Epithelial cell of esophagus (primary cell): Measurements from ENCODE around the gene MYO18B.

ENCODE experiments used
- DNase-seq: peaks from one replicate; pipeline ENCODE4 v3.0.0; 2010; ENCODE audit warnings: low read depth
- H3K4me3 ChIP-seq: 2 replicates; pipeline ENCODE4 v1.5.1; 2011; ENCODE audit warnings: mild to moderate bottlenecking, low read length, control low read depth
- CTCF ChIP-seq: IDR thresholded peaks from 2 replicates; pipeline ENCODE4 v1.5.1; 2011; ENCODE audit warnings: low read depth, mild to moderate bottlenecking, low read length, control low read depth, inconsistent platforms; ENCODE audit not compliant: insufficient read depth; ENCODE audit errors: missing control alignments

Gene MYO18B

GRCh38 chr22:25779890-25780289 lies 37.9 kb downstream of the MYO18B start:
- no peak for DNase-seq
- no peak overlapping the region for H3K4me3 ChIP-seq
- no peak for TF ChIP-seq CTCF

GRCh38 chr22:25780673-25781072 lies 38.7 kb downstream of the MYO18B start:
- TF ChIP-seq CTCF: no peak
- no peak overlapping the region for H3K4me3 ChIP-seq
- DNase-seq: no peak

- no peak for TF ChIP-seq CTCF
- DNase-seq: no peak
- no peak overlapping the region for H3K4me3 ChIP-seq
Observed at GRCh38 chr22:25781801-25782200, 39.8 kb downstream of the MYO18B start.

GRCh38 chr22:25782831-25783230 lies 40.8 kb downstream of the MYO18B start:
- no peak for TF ChIP-seq CTCF
- no peak overlapping the region for H3K4me3 ChIP-seq
- no peak for DNase-seq

- TF ChIP-seq CTCF: no peak
Observed at GRCh38 chr22:25783856-25784255, 41.9 kb downstream of the MYO18B start.

GRCh38 chr22:25786165-25786564 lies 44.2 kb downstream of the MYO18B start:
- H3K4me3 ChIP-seq: no peak overlapping the region
- no peak for TF ChIP-seq CTCF
- no peak for DNase-seq

More at GRCh38 chr22:25783856-25784255, 41.9 kb downstream of the MYO18B start:
- DNase-seq: no peak
- no peak overlapping the region for H3K4me3 ChIP-seq

- no peak for DNase-seq
- TF ChIP-seq CTCF: no peak
- H3K4me3 ChIP-seq: no peak overlapping the region
Observed at GRCh38 chr22:25791556-25791955, 49.6 kb downstream of the MYO18B start.
